Tibial nerve (tissue), 4 donors: ENCODE measurements around the gene NIM1K. TPM values are rescaled to one million over a fixed set of nuclear protein-coding genes. Genes with fewer than 3 reads are reported as not detected.

Experiments used
- DNase-seq, 2 donors: peaks; one replicate each; pipeline ENCODE4 v3.0.0-alpha.2; 2019; ENCODE audit warnings: low spot score in 2 of 2
- H3K27ac ChIP-seq, 4 donors: fragments of 200-600 bp; sonication (generic) in 3 of 4; one replicate each; pipeline ENCODE4 v1.5.1; 2017 to 2019; ENCODE audit warnings: mild to moderate bottlenecking in 1 of 4
- H3K27me3 ChIP-seq, 2 donors: fragments of 200-600 bp; sonication (generic) in 1 of 2; one replicate each; pipeline versions ENCODE4 v1.5.1 to v1.6.0; 2017 to 2019
- H3K36me3 ChIP-seq, 3 donors: fragments of 200-600 bp; sonication (generic); one replicate each; pipeline ENCODE4 v1.5.1; 2018 to 2019
- H3K4me1 ChIP-seq, 4 donors: fragments of 200-600 bp; sonication (generic) in 3 of 4; one replicate each; pipeline ENCODE4 v1.5.1; 2017 to 2019
- H3K4me3 ChIP-seq, 4 donors: fragments of 200-600 bp; sonication (generic) in 3 of 4; one replicate each; pipeline ENCODE4 v1.5.1; 2017 to 2019; ENCODE audit warnings: mild to moderate bottlenecking in 1 of 4, moderate library complexity in 1 of 4
- H3K9me3 ChIP-seq, 4 donors: fragments of 200-600 bp; sonication (generic) in 3 of 4; one replicate each; pipeline ENCODE4 v1.5.1; 2017 to 2019
- CTCF ChIP-seq, 5 experiments: fragments of 200-600 bp in 3 of 5; fragments of 450-650 bp in 2 of 5; sonication (generic) in 3 of 5; IDR thresholded peaks; one replicate each; pipeline ENCODE4 v1.5.1; 2016 to 2019; ENCODE audit warnings: antibody characterized with exemption in 5 of 5, mild to moderate bottlenecking in 3 of 5, moderate library complexity in 2 of 5
- EP300 ChIP-seq, 2 donors: sonication (generic); formaldehyde crosslinking; IDR thresholded peaks; one replicate each; pipeline ENCODE4 v1.6.1; 2017; ENCODE audit warnings: antibody characterized with exemption in 2 of 2, mild to moderate bottlenecking in 1 of 2
- POLR2A ChIP-seq, 2 donors: fragments of 450-650 bp; IDR thresholded peaks; one replicate each; pipeline ENCODE4 v1.6.1; 2017; ENCODE audit warnings: antibody characterized with exemption in 2 of 2, mild to moderate bottlenecking in 2 of 2, moderate library complexity in 2 of 2
- WGBS, 2 donors: methylation state at CpG; one replicate each; pipeline ENCODE4 v1.1.5; 2018; 5-methylcytosine and 5-hydroxymethylcytosine counted together
- total RNA-seq, 4 donors: library from RNA; depleted of rRNA; stranded (reverse); fragments of >200 nt; gene quantifications; one replicate each; pipeline ENCODE4 v1.1.0, GENCODE V29; 2016

The NIM1K gene
- total RNA-seq, 4 donors from 2014 or later: 2.0 to 4.8 (median 3.6) TPM

DNA sequence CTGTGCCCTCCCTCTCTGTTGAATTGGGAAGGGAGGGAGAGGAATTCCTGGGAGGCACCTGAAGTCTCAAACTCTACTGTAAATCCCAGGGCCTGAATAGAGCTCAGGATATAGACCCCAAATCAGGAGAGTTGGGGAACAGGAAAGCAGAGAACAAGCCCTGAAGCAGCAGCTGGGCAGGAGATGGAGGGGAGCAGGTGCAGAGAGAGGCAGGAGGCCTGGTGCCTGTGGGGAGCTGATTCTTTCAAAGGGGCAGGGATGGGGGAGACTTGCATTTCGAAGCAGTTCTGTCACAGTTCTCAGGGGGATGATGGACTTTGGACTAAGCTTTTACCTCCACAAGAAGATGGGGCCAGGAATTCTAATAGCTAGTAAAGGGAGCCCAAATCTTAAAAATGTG is 50.2 kb downstream of the NIM1K start:
- 72 to 74% methylated on average over 1 of the region's 1 CpG for WGBS, 2 donors
- Histone ChIP-seq H3K9me3 (no peaks in the 10 kb centered on the region), H3K4me1 (no peaks in the 10 kb centered on the region), H3K4me3 (no peak overlapping the region), H3K36me3 (peaks cover 0 to 26% (median 0%) of the 10 kb centered on the region in 3 donors), H3K27me3 (no peaks in the 10 kb centered on the region), H3K27ac (no peak overlapping the region)
- DNase-seq: no peak
- TF ChIP-seq POLR2A (IDR thresholded peaks at IDR 0.05) (no peak), EP300 (IDR thresholded peaks at IDR 0.05) (no peak), CTCF (IDR thresholded peaks at IDR 0.05) (no peak)

DNA sequence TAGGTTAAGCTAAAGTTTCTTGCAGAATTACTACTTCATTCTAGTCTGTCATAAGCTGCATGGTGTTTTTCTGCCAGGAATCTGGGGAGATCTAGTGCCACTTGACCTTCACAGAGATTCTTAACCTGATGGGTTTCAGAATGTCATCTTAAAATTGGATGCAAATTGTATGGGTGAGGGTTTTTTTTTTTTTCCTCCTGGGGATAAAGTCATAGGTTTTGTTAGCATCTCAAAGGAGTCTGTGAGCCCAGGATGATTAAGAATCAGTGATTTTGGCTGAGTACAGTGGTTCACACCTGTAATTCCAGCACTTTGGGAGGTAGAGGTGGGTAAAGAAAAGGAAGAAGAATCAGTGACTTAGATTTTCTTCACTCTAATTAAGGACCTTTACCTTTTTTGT is 51.2 kb downstream of the NIM1K start:
- no peaks in the 10 kb centered on the region for H3K27me3 ChIP-seq
- TF ChIP-seq POLR2A (IDR thresholded peaks at IDR 0.05): no peak
- TF ChIP-seq EP300 (IDR thresholded peaks at IDR 0.05): no peak
- TF ChIP-seq CTCF (IDR thresholded peaks at IDR 0.05): no peak
- H3K4me3 ChIP-seq: no peak overlapping the region
- peaks cover 0 to 26% (median 0%) of the 10 kb centered on the region in 3 donors for H3K36me3 ChIP-seq
- H3K4me1 ChIP-seq: no peaks in the 10 kb centered on the region
- H3K9me3 ChIP-seq: no peaks in the 10 kb centered on the region
- no peak for DNase-seq
- H3K27ac ChIP-seq: no peak overlapping the region

DNA sequence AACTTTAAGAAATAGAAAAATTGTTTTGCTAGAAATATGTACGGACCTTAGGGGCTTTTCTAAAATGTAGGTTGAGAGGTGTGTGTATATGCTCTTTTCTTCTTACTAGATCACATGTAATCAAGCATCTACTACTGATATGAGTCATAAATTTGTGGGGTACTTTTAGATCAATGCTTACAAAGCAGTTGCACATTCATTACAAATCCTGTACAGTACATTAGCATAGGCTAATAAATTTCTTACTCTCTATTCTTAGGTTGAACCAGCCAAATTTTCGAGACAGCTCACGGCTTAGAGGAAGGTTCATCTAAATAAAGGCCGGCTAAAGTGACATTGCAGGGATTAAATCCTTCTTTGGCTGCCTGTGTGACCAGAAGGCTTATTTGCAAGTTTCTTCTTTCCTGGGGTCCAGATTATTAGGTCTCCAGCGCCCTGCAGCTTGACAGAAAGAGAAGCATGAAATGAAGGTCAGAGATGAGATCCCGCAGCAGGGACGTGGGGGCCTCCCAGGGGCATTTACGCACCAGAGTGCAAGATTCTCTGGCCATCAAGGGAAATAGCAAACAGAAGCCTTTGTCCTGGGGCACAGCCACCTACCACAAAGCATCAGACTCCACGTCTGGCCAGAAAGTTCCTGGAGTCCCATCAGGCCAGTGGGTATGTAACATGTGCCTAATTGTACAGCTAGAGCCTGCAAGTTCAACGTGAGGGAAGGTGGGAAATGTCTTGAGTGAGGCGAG is 53.0 kb downstream of the NIM1K start:
- H3K4me1 ChIP-seq: no peaks in the 10 kb centered on the region
- TF ChIP-seq EP300 (IDR thresholded peaks at IDR 0.05) (no peak), CTCF (IDR thresholded peaks at IDR 0.05) (no peak), POLR2A (IDR thresholded peaks at IDR 0.05) (no peak)
- 64 to 66% methylated on average over 11 of the region's 11 CpGs for WGBS, 2 donors

DNA sequence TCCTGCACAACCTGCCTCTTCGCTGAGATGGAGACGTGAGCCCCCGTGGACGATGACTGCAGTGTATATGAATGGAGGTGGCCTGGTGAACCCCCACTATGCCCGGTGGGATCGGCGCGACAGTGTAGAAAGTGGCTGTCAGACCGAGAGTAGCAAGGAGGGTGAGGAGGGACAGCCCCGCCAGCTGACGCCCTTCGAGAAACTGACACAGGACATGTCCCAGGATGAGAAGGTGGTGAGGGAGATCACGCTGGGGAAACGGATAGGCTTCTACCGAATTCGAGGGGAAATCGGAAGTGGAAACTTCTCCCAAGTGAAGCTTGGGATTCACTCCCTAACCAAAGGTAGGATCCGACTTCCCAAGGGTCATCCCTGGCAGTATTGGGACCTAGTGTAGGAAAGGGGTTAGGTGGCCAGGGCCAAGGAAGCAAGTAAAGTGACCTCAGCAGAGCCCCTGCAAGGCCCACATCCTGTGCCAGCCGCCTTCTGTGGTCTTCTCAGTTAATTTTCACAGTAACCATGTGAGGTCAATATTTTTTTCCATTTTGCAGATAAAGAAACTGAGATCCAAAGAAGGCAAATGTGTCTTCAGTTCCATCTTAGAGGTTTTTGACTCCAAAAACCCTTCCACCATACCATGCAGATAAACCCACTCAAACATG is 53.8 kb downstream of the NIM1K start:
- peaks cover 0 to 26% (median 0%) of the 10 kb centered on the region in 3 donors for H3K36me3 ChIP-seq
- TF ChIP-seq EP300 (IDR thresholded peaks at IDR 0.05): no peak
- H3K4me3 ChIP-seq: no peak overlapping the region
- 93 to 94% methylated on average over 19 of the region's 19 CpGs for WGBS, 2 donors
- no peaks in the 10 kb centered on the region for H3K27me3 ChIP-seq
- no peaks in the 10 kb centered on the region for H3K9me3 ChIP-seq
- no peaks in the 10 kb centered on the region for H3K4me1 ChIP-seq
- H3K27ac ChIP-seq: no peak overlapping the region
- DNase-seq: no peak

More for the DNA sequence above, 53.0 kb downstream of the NIM1K start:
- H3K4me3 ChIP-seq: no peak overlapping the region
- peaks cover 0 to 26% (median 0%) of the 10 kb centered on the region in 3 donors for H3K36me3 ChIP-seq
- H3K9me3 ChIP-seq: no peaks in the 10 kb centered on the region
- no peaks in the 10 kb centered on the region for H3K27me3 ChIP-seq
- no peak for DNase-seq
- no peak overlapping the region for H3K27ac ChIP-seq

GRCh38 chr5:43251754-43252153 is 59.7 kb downstream of the NIM1K start:
- DNase-seq: no peak
- TF ChIP-seq CTCF (IDR thresholded peaks at IDR 0.05) (no peak), EP300 (IDR thresholded peaks at IDR 0.05) (no peak), POLR2A (IDR thresholded peaks at IDR 0.05) (no peak)
- Histone ChIP-seq H3K4me1 (no peaks in the 10 kb centered on the region), H3K36me3 (peaks cover 0 to 4% (median 0%) of the 10 kb centered on the region in 3 donors), H3K27ac (no peak overlapping the region), H3K27me3 (no peaks in the 10 kb centered on the region), H3K4me3 (no peak overlapping the region), H3K9me3 (no peaks in the 10 kb centered on the region)
- 77% methylated on average over 5 of the region's 5 CpGs for WGBS, 2 donors
